NCI-H748 treated with DMSO at 0.1 percent for 48 hours (cell line): ENCODE data around the gene WDR20.
A peak's percentile ranks its signal among the peaks of the same experiment; 100 is the strongest.
"Not testable (repeated sequence)": the region's sequence is repeated elsewhere in the genome, so short reads cannot be mapped to it uniquely, and the experiment has no call there.

Experiments used
- DNase-seq: peaks from one replicate; lab custom pipeline; 2025; lab: John Stamatoyannopoulos, UW

Gene WDR20

GRCh38 chr14:102134021-102134420, 5.7 kb upstream of the WDR20 start:
- DNase-seq = not testable (repeated sequence)

DNA sequence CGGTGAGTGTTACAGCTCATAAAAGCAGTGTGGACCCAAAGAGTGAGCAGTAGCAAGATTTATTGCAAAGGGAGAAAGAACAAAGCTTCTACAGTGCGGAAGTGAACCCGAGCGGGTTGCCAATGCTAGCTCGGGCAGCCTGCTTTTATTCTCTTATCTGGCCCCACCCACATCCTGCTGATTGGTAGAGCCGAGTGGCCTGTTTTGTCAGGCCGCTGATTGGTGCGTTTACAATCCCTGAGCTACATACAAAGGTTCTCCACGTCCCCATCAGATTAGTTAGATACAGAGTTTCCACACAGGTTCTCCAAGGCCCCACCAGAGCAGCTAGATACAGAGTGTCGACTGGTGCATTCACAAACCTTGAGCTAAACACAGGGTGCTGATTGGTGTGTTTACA, 5.0 kb upstream of the WDR20 start:
- not testable (repeated sequence) for DNase-seq

DNA sequence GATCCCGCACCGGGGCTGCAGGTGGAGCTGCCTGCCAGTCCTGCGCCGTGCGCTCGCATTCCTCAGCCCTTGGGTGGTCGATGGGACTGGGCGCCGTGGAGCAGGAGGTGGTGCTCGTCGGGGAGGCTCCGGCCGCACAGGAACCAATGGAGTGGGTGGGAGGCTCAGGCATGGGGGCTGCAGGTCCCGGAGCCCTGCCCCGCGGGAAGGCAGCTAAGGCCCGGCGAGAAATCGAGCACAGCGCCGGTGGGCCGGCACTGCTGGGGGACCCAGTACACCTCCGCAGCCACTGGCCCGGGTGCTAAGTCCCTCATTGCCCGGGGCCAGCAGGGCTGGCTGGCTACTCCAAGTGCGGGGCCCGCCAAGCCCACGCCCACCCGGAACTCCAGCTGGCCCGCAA, 4.2 kb upstream of the WDR20 start:
- not testable (repeated sequence) for DNase-seq

GRCh38 chr14:102138535-102138934, 1.2 kb upstream of the WDR20 start:
- DNase-seq = peak; percentile 40

GRCh38 chr14:102138961-102139285, 774 bp upstream of the WDR20 start:
- DNase-seq = no peak

GRCh38 chr14:102140027-102140749, 491 bp downstream of the WDR20 start:
- DNase-seq = no peak

DNA sequence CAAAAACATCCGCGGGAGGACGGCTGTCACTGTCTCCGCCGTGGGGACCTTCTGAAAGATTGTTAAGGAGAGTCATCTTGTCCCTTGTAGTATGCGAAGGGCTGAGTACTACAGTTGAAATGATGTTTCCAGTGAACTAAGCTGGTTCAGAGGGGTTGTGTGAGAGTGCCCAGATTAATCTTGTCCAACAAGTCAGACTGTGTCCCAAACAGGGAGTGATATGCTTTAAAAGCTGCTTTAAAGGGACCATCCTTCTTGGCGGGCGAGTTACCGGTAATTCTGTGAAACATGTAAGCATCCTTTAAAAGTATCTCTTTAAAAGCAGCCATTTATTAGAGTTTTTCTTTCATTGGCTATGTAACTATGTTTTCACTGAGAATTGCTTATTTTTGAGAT, 1.1 kb downstream of the WDR20 start:
- DNase-seq = no peak

DNA sequence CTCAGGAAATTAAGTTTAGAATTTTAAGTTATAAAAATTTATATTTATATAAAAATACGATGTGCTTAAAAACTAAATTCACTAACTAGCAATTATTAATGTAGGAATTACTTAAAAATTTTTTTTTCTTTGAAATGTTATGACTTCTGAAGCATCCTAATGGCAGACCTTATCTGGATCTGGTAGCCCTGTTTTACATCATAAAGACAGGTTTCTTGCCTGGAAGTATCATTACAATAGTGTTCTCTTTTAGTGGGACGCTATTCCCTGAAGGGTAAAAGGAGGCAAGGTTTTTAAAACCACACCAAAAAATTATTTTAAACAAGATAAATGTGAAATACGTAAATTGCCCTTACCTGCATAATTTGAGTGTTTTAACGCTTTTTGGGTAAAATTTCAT, 2.1 kb downstream of the WDR20 start:
- no peak for DNase-seq

DNA sequence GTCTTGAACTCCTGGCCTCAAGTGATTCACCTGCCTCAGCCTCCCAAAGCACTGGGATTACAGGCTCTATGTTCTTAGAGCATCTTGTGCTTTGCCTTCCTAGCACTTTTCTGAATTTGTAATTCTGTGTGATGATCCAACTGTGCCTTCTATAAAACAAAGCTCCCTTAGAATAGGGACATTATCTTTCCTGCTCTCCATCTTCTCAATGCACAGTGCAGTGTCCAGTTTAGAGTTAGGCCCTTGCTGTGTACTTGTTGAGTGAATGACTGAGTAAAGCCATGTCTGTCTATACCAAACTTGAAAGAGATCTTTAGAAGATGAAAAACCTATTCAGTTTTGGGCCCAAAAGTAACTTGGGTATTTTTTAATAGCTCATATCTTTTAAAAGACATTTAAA, 5.2 kb downstream of the WDR20 start:
- DNase-seq = no peak

DNA sequence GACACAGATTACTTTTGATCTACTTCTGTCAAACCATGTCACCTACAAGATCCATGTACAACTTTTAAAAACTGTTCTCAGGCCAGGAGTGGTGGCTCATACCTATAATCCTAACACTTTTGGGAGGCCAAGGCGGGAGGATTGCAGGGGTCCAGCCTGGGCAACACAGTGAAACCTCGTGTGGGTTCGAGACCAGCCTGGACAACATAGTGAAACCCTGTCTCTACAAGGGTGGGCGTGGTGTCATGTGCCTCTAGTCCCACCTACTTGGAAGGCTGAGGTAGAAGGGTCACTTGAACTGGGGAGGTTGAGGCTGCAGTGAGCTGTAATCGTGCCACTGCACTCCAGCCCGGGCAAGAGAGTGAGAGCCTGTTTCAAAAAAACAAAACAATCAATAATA, 5.7 kb downstream of the WDR20 start:
- no peak for DNase-seq

GRCh38 chr14:102146423-102146822, 6.7 kb downstream of the WDR20 start:
- no peak for DNase-seq

DNA sequence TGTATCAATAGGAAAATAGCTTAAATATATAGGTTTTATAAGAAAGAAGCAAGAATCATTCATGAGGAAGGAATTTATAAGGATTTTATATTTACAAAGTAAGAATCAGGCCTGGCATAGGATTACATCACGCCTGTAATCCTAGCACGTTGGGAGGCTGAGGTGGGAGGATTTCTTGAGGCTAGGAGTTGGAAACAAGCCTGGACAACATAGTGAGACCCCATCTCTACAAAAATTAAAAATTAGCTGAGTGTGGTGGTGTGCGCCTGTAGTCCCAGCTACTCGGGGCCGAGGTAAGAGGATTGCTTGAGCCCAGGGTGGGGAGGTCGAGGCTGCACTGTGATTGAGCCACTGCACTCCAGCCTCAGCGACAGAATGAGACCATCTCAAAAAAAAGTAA, 10.4 kb downstream of the WDR20 start:
- DNase-seq = no peak

GRCh38 chr14:102150744-102151143, 11.0 kb downstream of the WDR20 start:
- no peak for DNase-seq

DNA sequence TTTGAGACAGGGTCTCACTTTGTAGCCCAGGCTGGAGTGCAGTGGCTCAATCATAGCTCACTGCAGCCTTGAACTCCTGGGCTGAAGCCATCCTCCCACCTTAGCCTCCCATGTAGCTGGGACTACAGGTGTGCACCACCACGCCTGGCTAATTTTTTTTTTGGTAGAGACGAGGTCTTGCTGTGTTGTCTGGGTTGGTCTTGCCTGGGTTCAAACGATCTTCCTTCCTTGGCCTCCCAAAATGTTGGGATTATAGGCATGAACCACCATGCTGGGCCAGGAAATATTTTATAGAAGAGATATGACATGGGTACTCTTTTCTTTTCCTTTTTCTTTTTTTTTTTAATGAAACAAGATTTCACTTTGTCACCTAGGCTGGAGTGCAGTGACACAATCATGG, 11.7 kb downstream of the WDR20 start:
- DNase-seq = not testable (repeated sequence)

DNA sequence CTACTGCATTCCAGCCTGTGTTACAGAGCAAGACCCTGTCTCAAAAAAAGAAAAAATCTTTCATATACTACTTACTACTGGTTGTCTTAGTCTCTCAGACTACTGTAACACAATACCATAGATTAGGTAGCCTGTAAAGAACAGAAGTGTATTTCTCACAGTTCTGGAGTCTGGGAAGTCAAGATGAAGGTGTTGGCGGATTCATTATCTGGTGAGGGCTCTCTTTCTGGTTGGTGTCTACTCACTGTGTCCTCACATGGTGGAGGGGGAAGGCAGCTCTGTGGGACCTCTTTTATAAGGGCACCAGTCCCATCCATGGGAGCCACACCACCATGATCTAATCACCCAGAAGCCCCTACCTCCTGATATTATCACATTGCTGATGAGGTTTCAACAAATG, 14.4 kb downstream of the WDR20 start:
- DNase-seq = no peak

DNA sequence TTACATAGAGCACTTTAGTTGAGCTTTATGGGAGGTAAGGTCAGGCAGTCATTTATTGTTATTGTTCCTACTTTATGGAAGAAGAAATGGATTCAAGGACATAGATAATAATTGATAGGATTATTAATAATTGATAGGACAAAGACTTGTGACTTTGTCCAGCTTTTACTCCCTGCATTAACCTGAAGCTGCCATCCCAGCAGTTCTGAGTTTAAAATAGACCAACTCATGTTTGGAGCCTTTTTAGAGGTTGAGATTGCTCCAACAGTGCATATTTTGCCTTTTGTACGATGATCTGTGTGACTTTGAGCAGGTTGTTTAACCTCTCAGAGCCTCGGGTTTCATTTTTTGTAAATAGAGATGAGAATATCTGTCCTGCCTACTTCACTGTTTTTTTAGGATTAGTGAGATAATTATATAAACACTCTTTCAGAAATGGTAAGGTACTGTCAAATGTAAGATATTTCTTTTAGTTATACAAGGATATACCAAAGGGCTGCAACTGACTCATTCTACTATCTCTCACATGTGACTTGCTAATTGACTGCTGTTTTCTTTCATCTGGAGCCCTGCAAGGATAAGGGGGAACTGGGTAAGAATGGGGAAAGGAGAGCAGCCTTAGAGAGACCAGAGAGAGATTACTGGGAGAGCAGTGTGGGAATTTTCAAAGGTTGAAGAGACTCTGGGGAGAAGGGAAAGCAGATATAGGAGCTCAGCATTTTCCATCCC, 15.3 kb downstream of the WDR20 start:
- DNase-seq = no peak

GRCh38 chr14:102157346-102157745, 17.6 kb downstream of the WDR20 start:
- DNase-seq = no peak

- DNase-seq = no peak
Observed at GRCh38 chr14:102158797-102159196, 19.1 kb downstream of the WDR20 start.

GRCh38 chr14:102159841-102160240, 20.1 kb downstream of the WDR20 start:
- no peak for DNase-seq

DNA sequence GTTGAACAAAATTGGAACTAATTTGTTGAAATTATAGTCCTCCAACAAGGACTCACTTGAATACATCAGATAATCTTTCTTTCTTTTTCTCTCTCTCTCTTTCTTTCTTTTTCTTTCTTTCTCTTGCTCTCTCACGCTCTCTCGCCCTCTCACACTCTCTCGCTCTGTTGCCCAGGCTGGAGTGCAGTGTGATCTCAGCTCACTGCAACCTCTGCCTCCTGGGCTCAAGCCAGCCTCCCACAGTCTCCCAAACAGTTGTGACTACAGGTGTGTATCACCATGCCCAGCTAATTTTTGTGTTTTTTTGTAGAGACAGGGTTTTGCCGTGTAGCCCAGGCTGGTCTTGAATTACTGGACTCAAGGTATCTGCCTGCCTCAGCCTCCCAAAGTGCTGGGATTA, 22.8 kb downstream of the WDR20 start:
- no peak for DNase-seq

DNA sequence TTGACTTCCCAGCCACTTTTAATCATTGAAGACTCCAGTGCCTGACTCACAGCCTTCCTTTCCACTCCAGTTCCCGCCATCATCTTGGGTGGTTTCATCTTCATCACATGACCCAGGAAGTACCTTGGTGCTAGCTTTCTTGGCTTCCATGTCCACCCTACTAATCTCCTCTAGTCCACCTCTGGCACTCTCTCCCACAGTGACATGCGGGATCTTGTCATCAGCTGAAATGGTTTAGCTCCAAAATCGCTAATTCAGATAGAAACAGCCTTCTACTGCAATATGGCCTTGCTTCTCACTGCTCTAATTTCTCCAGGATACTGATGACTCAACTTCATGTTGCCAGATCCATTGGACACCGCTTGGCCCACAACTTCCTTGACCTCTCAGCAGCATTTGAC, 24.5 kb downstream of the WDR20 start:
- no peak for DNase-seq

GRCh38 chr14:102164965-102165364, 25.3 kb downstream of the WDR20 start:
- DNase-seq = no peak

GRCh38 chr14:102170061-102170460, 30.4 kb downstream of the WDR20 start:
- DNase-seq = no peak
